ENCODE data around the gene IL9. TPM values are rescaled to one million over a fixed set of nuclear protein-coding genes. Genes with fewer than 3 reads are reported as not detected.

IL9 gene
- total and polyA plus RNA-seq, 3 experiments from 2014 or later: 12.5 to 13.0 TPM; not detected in 1

- no peak overlapping the region for H3K27ac ChIP-seq (ENCODE audit: low read depth, low read length)
- Mint-ChIP-seq H3K36me3 (no peaks in the 10 kb centered on the region), H3K27ac (no peak overlapping the region), H3K9me3 (no peaks in the 10 kb centered on the region), H3K27me3 (peaks cover 14% of the 10 kb centered on the region in 2 donors), H3K4me1 (no peaks in the 10 kb centered on the region), H3K4me3 (no peak overlapping the region)
- no peaks in the 10 kb centered on the region for H3K9me3 ChIP-seq (ENCODE audit: low read length)
- DNase-seq: no peak
- no peaks in the 10 kb centered on the region for H3K4me1 ChIP-seq (ENCODE audit: insufficient read depth, low read length)
- ChIA-PET CTCF (interaction anchor here (1.1 kb wide), 1 partner anchor 37 kb away, joined by 3 read pairs; no protein-coding TSS in a partner anchor), POLR2A (no interaction called here)
- H3K27me3 ChIP-seq (ENCODE audit: insufficient read depth, low read length, poor library complexity, severe bottlenecking): no peaks in the 10 kb centered on the region
- no peaks in the 10 kb centered on the region for H3K36me3 ChIP-seq (ENCODE audit: insufficient read depth, low read length)
- no peak overlapping the region for H3K4me3 ChIP-seq (ENCODE audit: low read length)
These were observed 21.8 kb downstream of the IL9 start for GRCh38 chr5:135873831-135874230.

- ChIA-PET POLR2A (no interaction called here), CTCF (no interaction called here)
- H3K4me3 ChIP-seq (ENCODE audit: low read length): no peak overlapping the region
- no peaks in the 10 kb centered on the region for H3K27me3 ChIP-seq (ENCODE audit: insufficient read depth, low read length, poor library complexity, severe bottlenecking)
- no peak overlapping the region for H3K4me3 Mint-ChIP-seq
- H3K36me3 Mint-ChIP-seq: no peaks in the 10 kb centered on the region
- H3K27ac Mint-ChIP-seq: no peak overlapping the region
- no peak overlapping the region for H3K27ac ChIP-seq (ENCODE audit: low read depth, low read length)
- DNase-seq: no peak
- H3K4me1 Mint-ChIP-seq: no peaks in the 10 kb centered on the region
- no peaks in the 10 kb centered on the region for H3K4me1 ChIP-seq (ENCODE audit: insufficient read depth, low read length)
- no peaks in the 10 kb centered on the region for H3K9me3 Mint-ChIP-seq
- H3K36me3 ChIP-seq (ENCODE audit: insufficient read depth, low read length): no peaks in the 10 kb centered on the region
- no peaks in the 10 kb centered on the region for H3K9me3 ChIP-seq (ENCODE audit: low read length)
- peaks cover 8 to 10% of the 10 kb centered on the region in 2 donors for H3K27me3 Mint-ChIP-seq
These were observed 24.2 kb downstream of the IL9 start for GRCh38 chr5:135871268-135871915.

- DNase-seq: no peak
- Mint-ChIP-seq H3K27me3 (peaks cover 11 to 12% of the 10 kb centered on the region in 2 donors), H3K4me3 (no peak overlapping the region), H3K9me3 (no peaks in the 10 kb centered on the region), H3K4me1 (no peaks in the 10 kb centered on the region), H3K36me3 (no peaks in the 10 kb centered on the region), H3K27ac (no peak overlapping the region)
- POLR2A ChIA-PET: no interaction called here
- Histone ChIP-seq H3K9me3 (ENCODE audit: low read length) (no peaks in the 10 kb centered on the region), H3K27me3 (ENCODE audit: insufficient read depth, low read length, poor library complexity, severe bottlenecking) (no peaks in the 10 kb centered on the region), H3K27ac (ENCODE audit: low read depth, low read length) (no peak overlapping the region), H3K4me3 (ENCODE audit: low read length) (no peak overlapping the region), H3K36me3 (ENCODE audit: insufficient read depth, low read length) (no peaks in the 10 kb centered on the region), H3K4me1 (ENCODE audit: insufficient read depth, low read length) (no peaks in the 10 kb centered on the region)
- CTCF ChIA-PET: no interaction called here
These were observed 25.7 kb downstream of the IL9 start for GRCh38 chr5:135869935-135870334.

GRCh38 chr5:135869276-135869675 is 26.4 kb downstream of the IL9 start:
- Histone ChIP-seq H3K36me3 (ENCODE audit: insufficient read depth, low read length) (no peaks in the 10 kb centered on the region), H3K27me3 (ENCODE audit: insufficient read depth, low read length, poor library complexity, severe bottlenecking) (no peaks in the 10 kb centered on the region), H3K27ac (ENCODE audit: low read depth, low read length) (no peak overlapping the region), H3K9me3 (ENCODE audit: low read length) (no peaks in the 10 kb centered on the region), H3K4me1 (ENCODE audit: insufficient read depth, low read length) (no peaks in the 10 kb centered on the region), H3K4me3 (ENCODE audit: low read length) (no peak overlapping the region)
- H3K27ac Mint-ChIP-seq: no peak overlapping the region
- no peak for DNase-seq
- no peaks in the 10 kb centered on the region for H3K36me3 Mint-ChIP-seq
- CTCF ChIA-PET: no interaction called here
- POLR2A ChIA-PET: no interaction called here
- H3K4me1 Mint-ChIP-seq: no peaks in the 10 kb centered on the region
- peaks cover 6 to 12% of the 10 kb centered on the region in 2 donors for H3K27me3 Mint-ChIP-seq
- H3K9me3 Mint-ChIP-seq: no peaks in the 10 kb centered on the region
- H3K4me3 Mint-ChIP-seq: no peak overlapping the region

GRCh38 chr5:135868681-135869080 is 27.0 kb downstream of the IL9 start:
- H3K9me3 Mint-ChIP-seq: no peaks in the 10 kb centered on the region
- Histone ChIP-seq H3K27me3 (ENCODE audit: insufficient read depth, low read length, poor library complexity, severe bottlenecking) (no peaks in the 10 kb centered on the region), H3K36me3 (ENCODE audit: insufficient read depth, low read length) (no peaks in the 10 kb centered on the region), H3K4me3 (ENCODE audit: low read length) (no peak overlapping the region), H3K27ac (ENCODE audit: low read depth, low read length) (no peak overlapping the region), H3K4me1 (ENCODE audit: insufficient read depth, low read length) (no peaks in the 10 kb centered on the region), H3K9me3 (ENCODE audit: low read length) (no peaks in the 10 kb centered on the region)
- H3K27ac Mint-ChIP-seq: no peak overlapping the region
- ChIA-PET POLR2A (no interaction called here), CTCF (no interaction called here)
- no peaks in the 10 kb centered on the region for H3K36me3 Mint-ChIP-seq
- no peak overlapping the region for H3K4me3 Mint-ChIP-seq
- no peak for DNase-seq
- peaks cover 6 to 13% of the 10 kb centered on the region in 2 donors for H3K27me3 Mint-ChIP-seq
- no peaks in the 10 kb centered on the region for H3K4me1 Mint-ChIP-seq

- Mint-ChIP-seq H3K27me3 (peaks cover 6 to 15% of the 10 kb centered on the region in 2 donors), H3K9me3 (no peaks in the 10 kb centered on the region), H3K4me1 (no peaks in the 10 kb centered on the region), H3K27ac (no peak overlapping the region), H3K4me3 (no peak overlapping the region), H3K36me3 (no peaks in the 10 kb centered on the region)
- Histone ChIP-seq H3K4me3 (ENCODE audit: low read length) (no peak overlapping the region), H3K27me3 (ENCODE audit: insufficient read depth, low read length, poor library complexity, severe bottlenecking) (no peaks in the 10 kb centered on the region), H3K27ac (ENCODE audit: low read depth, low read length) (no peak overlapping the region), H3K4me1 (ENCODE audit: insufficient read depth, low read length) (no peaks in the 10 kb centered on the region), H3K9me3 (ENCODE audit: low read length) (no peaks in the 10 kb centered on the region), H3K36me3 (ENCODE audit: insufficient read depth, low read length) (no peaks in the 10 kb centered on the region)
- ChIA-PET CTCF (no interaction called here), POLR2A (no interaction called here)
- no peak for DNase-seq
These were observed 28.0 kb downstream of the IL9 start for GRCh38 chr5:135867599-135867998.

GRCh38 chr5:135866016-135866415 is 29.6 kb downstream of the IL9 start:
- Histone ChIP-seq H3K27me3 (ENCODE audit: insufficient read depth, low read length, poor library complexity, severe bottlenecking) (no peaks in the 10 kb centered on the region), H3K36me3 (ENCODE audit: insufficient read depth, low read length) (no peaks in the 10 kb centered on the region), H3K4me1 (ENCODE audit: insufficient read depth, low read length) (no peaks in the 10 kb centered on the region), H3K4me3 (ENCODE audit: low read length) (no peak overlapping the region), H3K27ac (ENCODE audit: low read depth, low read length) (no peak overlapping the region), H3K9me3 (ENCODE audit: low read length) (no peaks in the 10 kb centered on the region)
- Mint-ChIP-seq H3K4me3 (no peak overlapping the region), H3K27ac (no peak overlapping the region), H3K27me3 (peaks cover 6 to 9% of the 10 kb centered on the region in 2 donors), H3K4me1 (no peaks in the 10 kb centered on the region), H3K36me3 (no peaks in the 10 kb centered on the region), H3K9me3 (no peaks in the 10 kb centered on the region)
- ChIA-PET CTCF (no interaction called here), POLR2A (no interaction called here)
- DNase-seq: no peak

GRCh38 chr5:135864503-135865435 is 30.9 kb downstream of the IL9 start:
- H3K9me3 ChIP-seq (ENCODE audit: low read length): no peaks in the 10 kb centered on the region
- H3K4me1 Mint-ChIP-seq: no peaks in the 10 kb centered on the region
- ChIA-PET CTCF (interaction anchor here (0.5 kb wide), 1 partner anchor 1645 kb away, joined by 3 read pairs; no protein-coding TSS in a partner anchor), POLR2A (no interaction called here)
- no peaks in the 10 kb centered on the region for H3K27me3 ChIP-seq (ENCODE audit: insufficient read depth, low read length, poor library complexity, severe bottlenecking)
- peaks cover 4 to 9% of the 10 kb centered on the region in 2 donors for H3K27me3 Mint-ChIP-seq
- DNase-seq: no peak
- H3K4me1 ChIP-seq (ENCODE audit: insufficient read depth, low read length): no peaks in the 10 kb centered on the region
- peak overlapping the region in 1 of 8 donors; percentile 55 for H3K27ac Mint-ChIP-seq
- no peaks in the 10 kb centered on the region for H3K9me3 Mint-ChIP-seq
- no peak overlapping the region for H3K4me3 ChIP-seq (ENCODE audit: low read length)
- H3K36me3 ChIP-seq (ENCODE audit: insufficient read depth, low read length): no peaks in the 10 kb centered on the region
- H3K36me3 Mint-ChIP-seq: no peaks in the 10 kb centered on the region
- H3K4me3 Mint-ChIP-seq: no peak overlapping the region
- no peak overlapping the region for H3K27ac ChIP-seq (ENCODE audit: low read depth, low read length)

Data from CD8-positive, alpha-beta memory T cell (primary cell).